ENCODE results near the gene SP1. TPM values are rescaled to one million over a fixed set of nuclear protein-coding genes. Genes with fewer than 3 reads are reported as not detected.
A peak's percentile ranks its signal among the peaks of the same experiment; 100 is the strongest.

Gene SP1
- total and polyA plus RNA-seq, 2 experiments from 2014 or later: 3.6 to 30.3 TPM

DNA sequence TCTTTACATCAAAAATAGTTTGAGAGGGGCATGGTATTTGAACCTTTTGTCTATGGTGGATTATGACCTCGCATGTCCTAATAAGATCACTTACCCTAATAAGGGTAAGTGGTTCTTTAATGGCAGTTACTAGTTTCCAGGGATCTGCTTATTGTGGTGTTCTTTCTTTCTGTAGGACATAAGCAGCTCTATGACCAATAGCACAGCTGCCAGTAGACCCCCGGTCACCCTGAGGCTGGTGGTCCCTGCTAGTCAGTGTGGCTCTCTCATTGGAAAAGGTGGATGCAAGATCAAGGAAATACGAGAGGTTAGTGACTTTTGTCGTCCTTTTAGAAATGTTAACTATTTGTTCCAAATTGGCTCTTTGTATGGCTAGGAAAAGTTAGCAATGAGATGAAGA, 79.1 kb downstream of the SP1 start:
- no peak for TF ChIP-seq EZH2 (IDR thresholded peaks at IDR 0.05; ENCODE audit: insufficient read depth, poor library complexity, severe bottlenecking)
- TF ChIP-seq EZH2phosphoT487 (IDR thresholded peaks at IDR 0.05; ENCODE audit: insufficient read depth, low read depth): no peak
- DNase-seq: no peak
- Histone ChIP-seq H3K27me3 (replicated peaks; ENCODE audit: insufficient read depth) (no peaks in the 10 kb centered on the region), H3K36me3 (ENCODE audit: low read depth) (peaks cover 98% of the 10 kb centered on the region), H3K4me1 (ENCODE audit: insufficient read depth) (peaks cover 6% of the 10 kb centered on the region), H3K4me3 (no peak overlapping the region), H3K9ac (no peak overlapping the region), H3K9me3 (ENCODE audit: low read depth) (no peaks in the 10 kb centered on the region), H3K27ac (no peak overlapping the region), H4K20me1 (ENCODE audit: insufficient read depth) (peaks cover 23% of the 10 kb centered on the region; the same call in 1 of the 2 replicates), H3K4me2 (ENCODE audit: unreplicated experiment) (no peak overlapping the region), H2AFZ (no peak overlapping the region), H3F3A (ENCODE audit: insufficient read depth) (peaks cover 82% of the 10 kb centered on the region), H3K9me2 (ENCODE audit: insufficient read depth) (no peaks in the 10 kb centered on the region), H3K79me2 (ENCODE audit: insufficient read depth) (peaks cover 100% of the 10 kb centered on the region)
- in situ Hi-C loops (cut with MboI): no loop called here
- 54 to 57% methylated on average over 4 of the region's 4 CpGs for WGBS, 2 experiments (ENCODE audit: low coverage in 1 of 2, low lambda C conversion rate in 2 of 2, missing lambda C conversion rate in 2 of 2)

DNA sequence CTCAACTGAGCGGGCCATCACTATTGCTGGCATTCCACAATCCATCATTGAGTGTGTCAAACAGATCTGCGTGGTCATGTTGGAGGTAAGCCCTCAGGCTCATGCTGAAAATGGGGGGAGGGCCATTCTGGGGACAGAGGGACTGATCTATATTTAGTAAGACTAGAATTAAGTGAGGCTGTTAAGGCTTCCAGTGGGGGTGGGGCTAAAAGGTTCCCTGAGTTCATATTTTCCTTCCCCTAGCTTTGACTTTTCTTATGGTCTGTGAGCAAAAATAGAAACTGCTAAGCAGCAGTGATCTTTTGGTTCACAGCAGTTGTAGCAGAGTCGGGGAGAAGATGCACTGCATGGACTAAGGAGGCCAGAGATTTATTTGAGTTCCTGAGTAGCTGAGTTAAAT, 81.1 kb downstream of the SP1 start:
- in situ Hi-C loops (cut with MboI): no loop called here
- H3K4me2 ChIP-seq (ENCODE audit: unreplicated experiment): no peak overlapping the region
- H2AFZ ChIP-seq: no peak overlapping the region
- peaks cover 97% of the 10 kb centered on the region for H3K36me3 ChIP-seq (ENCODE audit: low read depth)
- no peak for TF ChIP-seq EZH2 (IDR thresholded peaks at IDR 0.05; ENCODE audit: insufficient read depth, poor library complexity, severe bottlenecking)
- TF ChIP-seq EZH2phosphoT487 (IDR thresholded peaks at IDR 0.05; ENCODE audit: insufficient read depth, low read depth): no peak
- peaks cover 68% of the 10 kb centered on the region for H3F3A ChIP-seq (ENCODE audit: insufficient read depth)
- H3K27ac ChIP-seq: no peak overlapping the region
- H3K79me2 ChIP-seq (ENCODE audit: insufficient read depth): peaks cover 100% of the 10 kb centered on the region
- WGBS, 2 experiments (ENCODE audit: low coverage in 1 of 2, low lambda C conversion rate in 2 of 2, missing lambda C conversion rate in 2 of 2): 96 to 100% methylated on average over 3 of the region's 3 CpGs
- H4K20me1 ChIP-seq (ENCODE audit: insufficient read depth): peaks cover 9% of the 10 kb centered on the region; the same call in 1 of the 2 replicates
- no peak overlapping the region for H3K4me3 ChIP-seq
- no peaks in the 10 kb centered on the region for H3K9me2 ChIP-seq (ENCODE audit: insufficient read depth)
- H3K27me3 ChIP-seq (replicated peaks; ENCODE audit: insufficient read depth): no peaks in the 10 kb centered on the region
- H3K4me1 ChIP-seq (ENCODE audit: insufficient read depth): no peaks in the 10 kb centered on the region
- H3K9me3 ChIP-seq (ENCODE audit: low read depth): no peaks in the 10 kb centered on the region
- peak overlapping the region; percentile 27 for H3K9ac ChIP-seq
- DNase-seq: no peak

DNA sequence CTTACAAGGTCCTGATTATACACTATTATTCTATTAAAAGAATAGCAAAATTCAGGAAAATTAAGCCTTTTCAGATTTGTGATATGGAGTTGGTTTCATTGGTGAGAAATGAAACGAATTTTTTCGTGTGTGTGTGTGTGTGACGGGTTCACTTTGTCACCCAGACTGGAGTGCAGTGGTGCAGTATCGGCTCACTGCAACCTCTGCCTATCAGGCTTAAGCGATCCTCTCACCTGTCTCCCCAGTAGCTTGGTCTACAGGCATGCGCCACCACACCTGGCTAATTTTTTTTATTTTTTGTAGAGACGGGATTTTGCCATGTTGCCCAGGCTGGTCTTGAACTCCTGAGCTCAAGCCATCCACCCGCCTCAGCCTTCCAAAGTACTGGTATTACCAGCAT, 81.6 kb downstream of the SP1 start:
- no peak for TF ChIP-seq EZH2phosphoT487 (IDR thresholded peaks at IDR 0.05; ENCODE audit: insufficient read depth, low read depth)
- TF ChIP-seq EZH2 (IDR thresholded peaks at IDR 0.05; ENCODE audit: insufficient read depth, poor library complexity, severe bottlenecking): no peak
- peaks cover 100% of the 10 kb centered on the region for H3K79me2 ChIP-seq (ENCODE audit: insufficient read depth)
- no peak overlapping the region for H3K27ac ChIP-seq
- H3K36me3 ChIP-seq (ENCODE audit: low read depth): peaks cover 97% of the 10 kb centered on the region
- DNase-seq: no peak
- peaks cover 70% of the 10 kb centered on the region for H3F3A ChIP-seq (ENCODE audit: insufficient read depth)
- no peak overlapping the region for H3K4me2 ChIP-seq (ENCODE audit: unreplicated experiment)
- H4K20me1 ChIP-seq (ENCODE audit: insufficient read depth): peaks cover 8% of the 10 kb centered on the region; the same call in 1 of the 2 replicates
- H3K4me1 ChIP-seq (ENCODE audit: insufficient read depth): no peaks in the 10 kb centered on the region
- H3K27me3 ChIP-seq (replicated peaks; ENCODE audit: insufficient read depth): no peaks in the 10 kb centered on the region
- in situ Hi-C loops (cut with MboI): no loop called here
- H3K9me2 ChIP-seq (ENCODE audit: insufficient read depth): no peaks in the 10 kb centered on the region
- no peak overlapping the region for H2AFZ ChIP-seq
- peak overlapping the region; percentile 27; the same call in 1 of the 2 replicates for H3K9ac ChIP-seq
- H3K4me3 ChIP-seq: no peak overlapping the region
- 90 to 92% methylated on average over 8 of the region's 8 CpGs for WGBS, 2 experiments (ENCODE audit: low coverage in 1 of 2, low lambda C conversion rate in 2 of 2, missing lambda C conversion rate in 2 of 2)
- no peaks in the 10 kb centered on the region for H3K9me3 ChIP-seq (ENCODE audit: low read depth)

DNA sequence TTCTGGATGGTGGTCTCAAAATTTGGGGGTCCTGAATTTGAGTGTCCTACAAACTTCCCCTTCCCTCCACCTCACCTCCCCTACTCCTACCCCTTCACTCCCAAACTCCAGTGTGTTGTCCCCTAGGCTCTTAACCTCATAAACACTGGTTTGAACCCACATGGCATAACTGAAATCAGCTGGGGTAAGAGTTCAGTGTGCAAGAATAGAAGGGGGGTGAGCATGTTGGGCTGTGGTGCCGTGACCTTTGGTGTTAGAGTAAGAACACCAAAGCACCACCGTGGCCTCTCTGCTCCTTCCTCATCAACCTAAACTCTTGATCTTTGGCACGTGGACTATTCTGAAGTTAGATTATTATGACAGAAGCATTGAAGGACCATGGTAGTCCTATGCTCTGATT, 83.0 kb downstream of the SP1 start:
- in situ Hi-C loops (cut with MboI): no loop called here
- DNase-seq: no peak
- peaks cover 8% of the 10 kb centered on the region; the same call in 1 of the 2 replicates for H4K20me1 ChIP-seq (ENCODE audit: insufficient read depth)
- TF ChIP-seq EZH2 (IDR thresholded peaks at IDR 0.05; ENCODE audit: insufficient read depth, poor library complexity, severe bottlenecking) (no peak), EZH2phosphoT487 (IDR thresholded peaks at IDR 0.05; ENCODE audit: insufficient read depth, low read depth) (no peak)
- no peaks in the 10 kb centered on the region for H3K9me2 ChIP-seq (ENCODE audit: insufficient read depth)
- WGBS, 2 experiments (ENCODE audit: low coverage in 1 of 2, low lambda C conversion rate in 2 of 2, missing lambda C conversion rate in 2 of 2): 57 to 74% methylated on average over 3 of the region's 3 CpGs
- H3K9ac ChIP-seq: no peak overlapping the region
- H3K36me3 ChIP-seq (ENCODE audit: low read depth): peaks cover 96% of the 10 kb centered on the region
- H3F3A ChIP-seq (ENCODE audit: insufficient read depth): peaks cover 72% of the 10 kb centered on the region
- no peaks in the 10 kb centered on the region for H3K4me1 ChIP-seq (ENCODE audit: insufficient read depth)
- H3K9me3 ChIP-seq (ENCODE audit: low read depth): no peaks in the 10 kb centered on the region
- H3K4me3 ChIP-seq: no peak overlapping the region
- no peak overlapping the region for H3K4me2 ChIP-seq (ENCODE audit: unreplicated experiment)
- no peaks in the 10 kb centered on the region for H3K27me3 ChIP-seq (replicated peaks; ENCODE audit: insufficient read depth)
- no peak overlapping the region for H2AFZ ChIP-seq
- H3K27ac ChIP-seq: no peak overlapping the region
- peaks cover 100% of the 10 kb centered on the region for H3K79me2 ChIP-seq (ENCODE audit: insufficient read depth)
